Cardiac septum (tissue), 1 donor: ENCODE results near the gene FLVCR1. TPM values are rescaled to one million over a fixed set of nuclear protein-coding genes. Genes with fewer than 3 reads are reported as not detected.
"Not testable (repeated sequence)": the region's sequence is repeated elsewhere in the genome, so short reads cannot be mapped to it uniquely, and the experiment has no call there.

Source experiments
- DNase-seq: peaks from one replicate; pipeline ENCODE4 v3.0.0-alpha.2; 2020; ENCODE audit warnings: low spot score
- intact Hi-C: fragments of 100-400 bp; cut with DNase I; formaldehyde crosslinking; loops from one replicate; pipeline ENCODE4 v1.14.0; 2022
- total RNA-seq: library from RNA; stranded (reverse); fragmentation: NEBNext Ultra II Directional; extraction: Animal tissue kit (Norgen Biotek cat#: 25700); gene quantifications from one replicate; pipeline ENCODE4 v1.2.1, GENCODE V29; 2021
- donor health status: DM: no; HTN: no; CAD: no.

The FLVCR1 gene
- total RNA-seq, 1 donor from 2014 or later, result 1.7 TPM

DNA sequence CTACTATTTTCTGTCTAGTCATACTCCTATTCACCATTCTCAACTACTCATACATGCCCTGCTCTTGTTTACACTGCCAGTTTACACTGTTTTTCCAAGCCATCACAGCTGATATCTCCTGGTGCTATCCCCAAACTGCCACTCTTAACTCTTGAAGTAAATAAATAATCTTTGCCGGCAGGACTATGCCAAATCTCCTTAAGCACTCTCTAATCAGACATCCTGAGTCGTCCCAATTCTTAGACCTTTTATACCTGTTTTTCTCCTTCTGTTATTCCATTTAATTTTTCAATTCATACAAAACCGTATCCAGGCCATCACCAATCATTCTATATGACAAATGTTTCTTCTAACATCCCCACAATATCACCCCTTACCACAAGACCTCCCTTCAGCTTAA lies 55.6 kb downstream of the FLVCR1 start:
- intact Hi-C loops, result not testable (repeated sequence)

DNA sequence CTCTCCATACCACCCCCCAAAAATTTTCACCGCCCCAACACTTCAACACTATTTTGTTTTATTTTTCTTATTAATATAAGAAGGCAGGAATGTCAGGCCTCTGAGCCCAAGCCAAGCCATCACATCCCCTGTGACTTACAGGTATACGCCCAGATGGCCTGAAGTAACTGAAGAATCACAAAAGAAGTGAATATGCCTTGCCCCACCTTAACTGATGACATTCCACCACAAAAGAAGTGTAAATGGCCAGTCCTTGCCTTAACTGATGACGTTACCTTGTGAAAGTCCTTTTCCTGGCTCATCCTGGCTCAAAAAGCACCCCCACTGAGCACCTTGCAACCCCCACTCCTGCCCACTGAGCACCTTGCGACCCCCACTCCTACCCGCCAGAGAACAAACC lies 56.0 kb downstream of the FLVCR1 start:
- DNase-seq, intact Hi-C loops: not testable (repeated sequence)

More for the DNA sequence above, 55.6 kb downstream of the FLVCR1 start:
- DNase-seq, result not testable (repeated sequence)

GRCh38 chr1:212914789-212915188 lies 56.7 kb downstream of the FLVCR1 start:
- intact Hi-C loops, result no loop called here
- no peak for DNase-seq

GRCh38 chr1:212915245-212916091 lies 57.4 kb downstream of the FLVCR1 start:
- intact Hi-C loops, result no loop called here
- no peak for DNase-seq

DNA sequence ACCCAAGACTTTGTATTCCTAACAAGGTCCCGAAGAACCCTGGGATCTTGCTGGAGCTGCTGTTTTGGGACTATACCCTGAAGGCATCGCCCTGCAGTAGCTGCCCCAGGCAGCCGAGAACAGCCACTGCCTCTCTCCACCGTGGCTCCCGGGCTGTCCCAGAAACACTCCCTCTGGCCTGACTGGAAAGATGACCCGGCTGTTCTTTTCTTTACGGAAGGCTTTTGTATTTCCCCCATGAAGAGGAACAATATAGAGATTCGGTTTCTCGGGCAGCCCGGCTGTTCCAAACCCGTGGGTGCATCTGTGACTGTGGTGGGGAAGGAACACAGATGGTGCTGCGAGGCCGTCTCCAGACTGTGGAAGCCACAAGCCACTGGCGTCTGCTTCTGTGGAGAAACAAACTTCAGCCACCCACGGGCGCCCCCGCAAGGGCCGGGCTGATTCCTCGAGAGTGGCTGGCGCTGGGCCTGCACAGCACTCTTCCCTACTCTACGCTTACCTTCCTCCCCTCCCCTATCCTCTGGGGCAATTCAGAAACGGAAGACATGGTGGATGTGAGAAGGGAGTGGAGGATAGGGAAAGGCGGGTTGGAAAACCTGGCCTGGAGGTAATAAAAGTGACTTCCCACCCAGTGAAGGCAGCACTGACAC lies 58.5 kb downstream of the FLVCR1 start:
- intact Hi-C loops, result no loop called here
- no peak for DNase-seq

- intact Hi-C loops, result no loop called here
- no peak for DNase-seq
Measured at GRCh38 chr1:212917134-212917485, 59.0 kb downstream of the FLVCR1 start.

- no peak for DNase-seq
- intact Hi-C loops, result no loop called here
Measured at GRCh38 chr1:212917858-212918257, 59.8 kb downstream of the FLVCR1 start.

DNA sequence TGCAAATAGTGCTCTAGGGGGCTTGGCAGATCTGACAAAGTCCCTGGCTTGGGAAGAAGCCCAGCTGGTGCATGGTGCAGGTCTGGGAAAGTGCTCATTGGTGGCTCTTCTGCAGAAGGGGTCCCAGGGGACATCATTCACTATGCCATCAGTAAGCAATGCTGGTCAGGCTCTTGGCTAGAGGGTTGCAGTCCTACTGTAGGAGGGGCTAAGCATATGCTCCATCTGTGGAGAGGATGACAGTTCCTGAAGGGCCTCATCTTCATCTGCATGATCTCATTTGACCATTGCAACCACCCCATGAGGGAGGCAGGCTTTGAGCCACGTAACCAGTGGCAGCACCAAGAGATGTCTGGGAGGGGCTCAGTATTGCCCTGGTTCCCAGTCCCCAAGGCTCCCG lies 60.7 kb downstream of the FLVCR1 start:
- DNase-seq, result no peak
- intact Hi-C loops, result no loop called here

- intact Hi-C loops, result no loop called here
- no peak for DNase-seq
Measured at GRCh38 chr1:212920246-212920645, 62.2 kb downstream of the FLVCR1 start.

- no peak for DNase-seq
- intact Hi-C loops, result no loop called here
Measured at GRCh38 chr1:212920896-212921295, 62.8 kb downstream of the FLVCR1 start.

DNA sequence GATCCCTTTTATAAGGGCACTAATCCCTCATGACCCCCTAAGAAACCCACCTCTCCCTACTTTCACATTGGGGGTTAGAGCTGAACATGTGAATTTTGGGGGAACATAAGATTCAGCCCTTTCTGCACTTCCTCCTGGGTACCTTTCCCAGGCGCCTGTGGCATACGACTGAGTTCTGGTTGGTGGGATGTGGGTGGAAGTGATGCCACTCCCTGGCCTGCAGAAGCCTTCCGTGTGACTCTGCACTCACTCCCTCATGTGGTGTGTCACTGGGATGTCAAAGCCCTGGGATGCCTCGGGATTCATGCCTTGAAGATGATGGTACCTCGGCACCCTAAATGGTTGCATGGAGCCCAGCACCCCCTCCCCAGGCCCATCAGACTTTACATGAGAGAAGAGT lies 63.9 kb downstream of the FLVCR1 start:
- DNase-seq, result no peak
- intact Hi-C loops, result no loop called here

DNA sequence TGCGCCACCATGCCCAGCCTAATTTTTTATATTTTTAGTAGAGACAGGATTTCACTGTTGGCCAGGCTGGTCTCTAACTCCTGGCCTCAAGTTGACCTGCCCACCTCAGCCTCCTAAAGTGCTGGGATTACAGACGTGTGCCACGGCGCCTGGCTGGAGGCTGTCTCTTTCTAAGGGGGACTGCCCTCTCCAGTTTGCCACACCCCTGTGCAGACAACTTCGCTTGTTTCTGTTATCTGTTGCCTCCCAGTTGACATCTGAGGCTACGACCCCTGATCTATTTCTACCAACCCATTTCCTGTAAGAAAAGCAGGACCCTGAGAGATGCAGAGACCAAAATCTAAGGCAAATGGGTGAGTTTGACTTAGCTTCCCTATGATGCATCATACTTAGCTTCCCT lies 68.3 kb downstream of the FLVCR1 start:
- no peak for DNase-seq
- intact Hi-C loops, result no loop called here

- intact Hi-C loops, result no loop called here
- no peak for DNase-seq
Measured at GRCh38 chr1:212928323-212929291, 70.5 kb downstream of the FLVCR1 start.

DNA sequence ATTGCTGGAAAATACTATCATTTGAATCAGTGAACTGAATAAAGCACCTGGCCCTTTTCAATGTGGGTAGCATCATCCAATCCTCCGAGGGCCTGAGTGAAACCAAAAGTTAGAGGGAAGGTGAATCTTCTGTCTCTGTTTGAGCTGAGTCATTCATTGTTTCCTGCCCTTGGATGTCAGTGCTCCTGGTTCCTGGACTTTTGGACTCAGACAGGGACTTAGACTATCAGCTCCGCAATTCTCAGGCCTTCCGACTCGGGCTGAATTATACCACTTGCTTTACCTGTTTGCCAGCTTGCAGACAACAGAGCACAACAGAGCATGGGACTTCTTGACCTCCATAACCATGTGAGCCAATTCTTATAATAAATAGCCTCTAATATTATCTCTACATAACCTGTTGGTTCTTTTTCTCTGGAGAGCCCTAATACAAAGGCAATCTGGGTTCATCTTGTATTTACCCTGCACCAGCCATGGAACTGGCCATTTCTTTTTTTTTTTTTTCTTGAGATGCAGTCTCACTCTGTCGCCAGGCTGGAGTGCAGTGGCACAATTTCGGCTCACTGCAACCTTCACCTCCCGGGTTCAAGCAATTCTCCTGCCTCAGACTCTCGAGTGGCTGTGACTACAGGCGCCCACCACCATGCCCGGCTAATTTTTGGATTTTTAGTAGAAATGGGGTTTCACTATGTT lies 73.1 kb downstream of the FLVCR1 start:
- intact Hi-C loops, result no loop called here
- DNase-seq, result no peak

- intact Hi-C loops, result no loop called here
- no peak for DNase-seq
Measured at GRCh38 chr1:212933815-212934471, 75.9 kb downstream of the FLVCR1 start.

DNA sequence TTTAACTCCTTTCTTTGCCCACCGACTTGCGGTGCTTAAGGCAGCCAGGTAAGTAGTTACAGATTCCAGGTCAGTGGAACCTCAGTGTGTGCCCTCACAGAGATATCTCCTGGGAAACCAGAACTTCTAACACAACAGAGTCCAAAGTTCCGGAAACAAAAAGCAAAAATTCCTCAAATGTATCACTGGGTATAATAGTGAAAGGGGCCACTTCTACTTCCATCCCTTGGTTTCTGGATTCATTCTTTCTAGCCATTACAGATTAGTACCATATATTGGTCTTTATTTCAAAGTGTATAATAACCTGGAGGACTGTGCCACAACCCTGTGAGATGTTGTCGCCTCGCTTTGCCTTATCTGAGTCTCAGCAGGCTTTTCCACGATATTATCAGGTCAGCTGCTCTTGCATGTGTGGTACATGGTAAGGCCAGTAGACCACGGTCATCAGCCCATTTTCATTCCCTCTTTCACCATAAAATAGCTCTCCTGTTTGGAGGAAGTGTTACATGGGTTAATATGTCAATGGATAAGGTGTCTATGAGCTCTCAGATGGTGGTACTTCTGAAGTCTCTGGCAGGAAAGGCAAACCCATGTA lies 77.4 kb downstream of the FLVCR1 start:
- no peak for DNase-seq
- intact Hi-C loops, result no loop called here

- intact Hi-C loops, result no loop called here
- DNase-seq, result no peak
Measured at GRCh38 chr1:212937034-212937433, 79.0 kb downstream of the FLVCR1 start.

GRCh38 chr1:212938846-212939245 lies 80.8 kb downstream of the FLVCR1 start:
- intact Hi-C loops, result no loop called here
- DNase-seq, result no peak

GRCh38 chr1:212941452-212941851 lies 83.4 kb downstream of the FLVCR1 start:
- DNase-seq, result no peak
- intact Hi-C loops, result no loop called here
